ENCODE measurements around the gene MAK. TPM values are rescaled to one million over a fixed set of nuclear protein-coding genes. Genes with fewer than 3 reads are reported as not detected.
"Not testable (repeated sequence)": the region's sequence is repeated elsewhere in the genome, so short reads cannot be mapped to it uniquely, and the experiment has no call there.

Gene MAK
- total and polyA plus RNA-seq, 4 donors: 1.0 to 4.6 (median 2.7) TPM

DNA sequence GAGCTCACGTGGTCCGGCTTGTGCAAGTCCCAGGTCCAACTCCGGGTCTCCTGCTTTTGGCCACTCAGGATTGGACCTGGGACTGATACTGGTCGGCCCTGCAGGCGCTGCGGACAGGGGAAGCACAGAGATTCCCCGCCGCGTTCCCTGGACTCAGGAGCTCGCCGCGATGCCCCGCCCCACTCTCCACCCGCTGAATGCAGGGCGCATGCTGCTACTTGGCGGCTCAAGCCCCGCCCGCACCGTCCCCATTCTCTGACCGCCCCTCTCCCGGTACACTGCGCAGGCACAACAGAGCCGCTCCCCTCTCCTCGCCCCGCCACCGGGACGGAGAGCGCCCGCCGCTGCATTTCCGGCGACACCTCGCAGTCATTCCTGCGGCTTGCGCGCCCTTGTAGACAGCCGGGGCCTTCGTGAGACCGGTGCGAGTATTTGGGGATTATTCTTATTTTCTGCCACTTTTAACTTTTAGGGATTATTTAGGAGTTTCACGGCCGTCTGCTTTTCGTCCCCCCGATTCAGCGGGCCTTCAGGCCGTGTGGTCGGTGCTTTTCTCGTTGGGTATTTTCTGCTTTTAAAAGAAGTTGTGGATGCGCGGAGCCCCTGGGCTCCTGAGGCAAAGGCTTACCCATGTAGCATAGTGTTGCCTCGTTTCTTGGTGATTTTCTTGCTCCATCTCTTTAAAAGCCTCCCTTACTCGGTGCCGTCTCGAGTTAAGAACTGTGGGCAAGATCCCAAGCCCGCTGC is 115.3 kb downstream of the MAK start, which contains the start of gene TMEM14C:
Gene TMEM14C (plus strand): TSS at position 251 of the 747 bp plus-strand sequence. CDS start 1,544 bp downstream, outside the sequence.
- Histone ChIP-seq H3K9me3 (ENCODE audit: control insufficient read depth in 4 of 4, insufficient read depth in 3 of 4, low read length in 3 of 4) (no peaks in the 10 kb centered on the region), H3K9ac (ENCODE audit: insufficient read depth in 1 of 2, low read length in 2 of 2) (peak within 1 kb of the TSS; percentile 37 to 91), H3K27ac (ENCODE audit: low read depth in 1 of 2, low read length in 1 of 2) (peak within 1 kb of the TSS; percentile 91 to 92), H3K4me1 (ENCODE audit: control insufficient read depth in 5 of 5, insufficient read depth in 5 of 5, low read length in 5 of 5) (peaks cover 4 to 25% (median 8%) of the 10 kb centered on the region in 5 donors), H3K4me3 (peak within 1 kb of the TSS; percentile 66), H3K36me3 (ENCODE audit: control insufficient read depth in 4 of 4, insufficient read depth in 4 of 4, low read length in 4 of 4) (peaks cover 0 to 17% (median 12%) of the 10 kb centered on the region in 4 donors), H3K27me3 (ENCODE audit: control insufficient read depth in 3 of 3, insufficient read depth in 3 of 3, low read length in 2 of 3) (no peaks in the 10 kb centered on the region)
- DNase-seq (peak; percentile 98 to 99 (median 98)), ATAC-seq (ENCODE audit: insufficient read depth, low FRiP score) (peak; percentile 99)
- 0% methylated on average over 43 to 55 of the region's 55 CpGs for WGBS, 2 donors
- peak; percentile 32 for TF ChIP-seq CTCF (IDR thresholded peaks at IDR 0.05; ENCODE audit: control extremely low read depth, extremely low read depth)

GRCh38 chr6:10722570-10722819 is 115.8 kb downstream of the MAK start:
- H3K4me1 ChIP-seq (ENCODE audit: control insufficient read depth in 5 of 5, insufficient read depth in 5 of 5, low read length in 5 of 5): peaks cover 4 to 25% (median 8%) of the 10 kb centered on the region in 5 donors
- peak overlapping the region; percentile 29 to 37 for H3K9ac ChIP-seq (ENCODE audit: insufficient read depth in 1 of 2, low read length in 2 of 2)
- 0 to 1% methylated on average over 6 of the region's 6 CpGs for WGBS, 2 donors
- H3K27ac ChIP-seq (ENCODE audit: low read depth in 1 of 2, low read length in 1 of 2): peak overlapping the region; percentile 91 to 92
- H3K36me3 ChIP-seq (ENCODE audit: control insufficient read depth in 4 of 4, insufficient read depth in 4 of 4, low read length in 4 of 4): peaks cover 0 to 14% (median 10%) of the 10 kb centered on the region in 4 donors
- H3K9me3 ChIP-seq (ENCODE audit: control insufficient read depth in 4 of 4, insufficient read depth in 3 of 4, low read length in 3 of 4): no peaks in the 10 kb centered on the region
- DNase-seq: no peak
- H3K27me3 ChIP-seq (ENCODE audit: control insufficient read depth in 3 of 3, insufficient read depth in 3 of 3, low read length in 2 of 3): no peaks in the 10 kb centered on the region
- no peak for ATAC-seq (ENCODE audit: insufficient read depth, low FRiP score)
- peak overlapping the region; percentile 43 for H3K4me3 ChIP-seq
- TF ChIP-seq CTCF (IDR thresholded peaks at IDR 0.05; ENCODE audit: control extremely low read depth, extremely low read depth): no peak

GRCh38 chr6:10721850-10722569 is 116.3 kb downstream of the MAK start:
- Histone ChIP-seq H3K4me1 (ENCODE audit: control insufficient read depth in 5 of 5, insufficient read depth in 5 of 5, low read length in 5 of 5) (peaks cover 4 to 25% (median 8%) of the 10 kb centered on the region in 5 donors), H3K27me3 (ENCODE audit: control insufficient read depth in 3 of 3, insufficient read depth in 3 of 3, low read length in 2 of 3) (no peaks in the 10 kb centered on the region), H3K27ac (ENCODE audit: low read depth in 1 of 2, low read length in 1 of 2) (peak overlapping the region; percentile 91 to 92), H3K9me3 (ENCODE audit: control insufficient read depth in 4 of 4, insufficient read depth in 3 of 4, low read length in 3 of 4) (no peaks in the 10 kb centered on the region), H3K4me3 (peak overlapping the region; percentile 43), H3K36me3 (ENCODE audit: control insufficient read depth in 4 of 4, insufficient read depth in 4 of 4, low read length in 4 of 4) (peaks cover 0 to 12% (median 9%) of the 10 kb centered on the region in 4 donors), H3K9ac (ENCODE audit: insufficient read depth in 1 of 2, low read length in 2 of 2) (peak overlapping the region; percentile 29 to 37)
- 78 to 86% methylated on average over 11 of the region's 11 CpGs for WGBS, 2 donors
- ATAC-seq (ENCODE audit: insufficient read depth, low FRiP score) (no peak), DNase-seq (no peak)
- TF ChIP-seq CTCF (IDR thresholded peaks at IDR 0.05; ENCODE audit: control extremely low read depth, extremely low read depth): no peak

- Histone ChIP-seq H3K4me3 (peak overlapping the region; percentile 64), H3K27ac (ENCODE audit: low read depth in 1 of 2, low read length in 1 of 2) (peak overlapping the region; percentile 89 to 91), H3K9ac (ENCODE audit: insufficient read depth in 1 of 2, low read length in 2 of 2) (peak overlapping the region in 1 of 2 donors; percentile 8), H3K4me1 (ENCODE audit: control insufficient read depth in 5 of 5, insufficient read depth in 5 of 5, low read length in 5 of 5) (peaks cover 4 to 25% (median 8%) of the 10 kb centered on the region in 5 donors)
- H3K27me3 ChIP-seq (ENCODE audit: control insufficient read depth in 3 of 3, insufficient read depth in 3 of 3, low read length in 2 of 3); ATAC-seq (ENCODE audit: insufficient read depth, low FRiP score); H3K9me3 ChIP-seq (ENCODE audit: control insufficient read depth in 4 of 4, insufficient read depth in 3 of 4, low read length in 3 of 4); H3K36me3 ChIP-seq (ENCODE audit: control insufficient read depth in 4 of 4, insufficient read depth in 4 of 4, low read length in 4 of 4); DNase-seq: not testable (repeated sequence)
- 86 to 88% methylated on average over 17 of the region's 17 CpGs for WGBS, 2 donors
These were observed 117.1 kb downstream of the MAK start for GRCh38 chr6:10720960-10721849.
